ENCODE measurements around the gene ZIC4. TPM values are rescaled to one million over a fixed set of nuclear protein-coding genes. Genes with fewer than 3 reads are reported as not detected.

The ZIC4 gene
- total and polyA plus RNA-seq, 3 experiments from 2014 or later = not detected

DNA sequence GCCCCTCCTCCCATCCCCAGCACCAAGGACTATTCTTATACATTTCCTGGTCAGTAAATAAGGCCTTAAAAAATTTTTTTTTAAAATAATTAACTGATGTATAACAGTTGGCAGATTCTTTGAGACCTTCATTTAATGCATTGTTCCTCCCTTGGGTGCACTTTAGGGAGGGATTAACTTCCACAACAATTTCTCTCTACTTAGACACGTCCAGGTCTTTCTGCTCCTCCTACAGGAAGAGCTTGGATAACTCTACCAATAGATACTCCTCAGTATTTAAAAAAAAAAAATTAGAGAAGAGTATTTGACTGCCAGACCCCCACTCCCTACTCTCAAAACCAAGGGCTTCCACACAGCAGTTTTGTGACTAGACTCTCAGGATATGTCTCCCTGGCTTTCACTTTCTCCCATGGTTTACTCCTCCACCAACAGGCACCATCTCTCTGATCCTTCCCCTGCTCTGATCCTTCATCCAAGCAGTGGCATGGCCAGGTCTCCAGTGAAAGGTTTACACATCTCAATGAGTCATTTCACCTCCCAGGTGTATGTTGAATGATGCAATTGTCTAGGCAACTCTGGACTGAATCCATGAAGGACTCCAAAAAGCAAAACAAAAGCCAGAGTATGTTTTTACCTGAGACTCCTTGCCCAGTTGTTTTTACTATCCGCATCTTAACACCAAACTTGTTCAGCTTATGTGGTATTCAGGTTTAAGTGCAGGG is 7.4 kb downstream of the ZIC4 start:
- Mint-ChIP-seq H3K9me3 (peaks cover 0 to 37% (median 30%) of the 10 kb centered on the region in 5 donors), H3K36me3 (peaks cover 0 to 4% (median 0%) of the 10 kb centered on the region in 3 donors), H3K27ac (no peak overlapping the region), H3K4me3 (no peak overlapping the region), H3K4me1 (no peaks in the 10 kb centered on the region), H3K27me3 (peaks cover 64 to 85% of the 10 kb centered on the region in 2 donors)
- no peaks in the 10 kb centered on the region for H3K4me1 ChIP-seq (ENCODE audit: insufficient read depth, low read length)
- no peak overlapping the region for H3K27ac ChIP-seq (ENCODE audit: low read depth, low read length)
- H3K36me3 ChIP-seq (ENCODE audit: insufficient read depth, low read length) = no peaks in the 10 kb centered on the region
- DNase-seq = no peak
- no peaks in the 10 kb centered on the region for H3K9me3 ChIP-seq (ENCODE audit: low read length)
- H3K4me3 ChIP-seq (ENCODE audit: low read length) = no peak overlapping the region
- H3K27me3 ChIP-seq (ENCODE audit: insufficient read depth, low read length, poor library complexity, severe bottlenecking) = peaks cover 6% of the 10 kb centered on the region
- CTCF ChIA-PET = no interaction called here
- POLR2A ChIA-PET = no interaction called here

DNA sequence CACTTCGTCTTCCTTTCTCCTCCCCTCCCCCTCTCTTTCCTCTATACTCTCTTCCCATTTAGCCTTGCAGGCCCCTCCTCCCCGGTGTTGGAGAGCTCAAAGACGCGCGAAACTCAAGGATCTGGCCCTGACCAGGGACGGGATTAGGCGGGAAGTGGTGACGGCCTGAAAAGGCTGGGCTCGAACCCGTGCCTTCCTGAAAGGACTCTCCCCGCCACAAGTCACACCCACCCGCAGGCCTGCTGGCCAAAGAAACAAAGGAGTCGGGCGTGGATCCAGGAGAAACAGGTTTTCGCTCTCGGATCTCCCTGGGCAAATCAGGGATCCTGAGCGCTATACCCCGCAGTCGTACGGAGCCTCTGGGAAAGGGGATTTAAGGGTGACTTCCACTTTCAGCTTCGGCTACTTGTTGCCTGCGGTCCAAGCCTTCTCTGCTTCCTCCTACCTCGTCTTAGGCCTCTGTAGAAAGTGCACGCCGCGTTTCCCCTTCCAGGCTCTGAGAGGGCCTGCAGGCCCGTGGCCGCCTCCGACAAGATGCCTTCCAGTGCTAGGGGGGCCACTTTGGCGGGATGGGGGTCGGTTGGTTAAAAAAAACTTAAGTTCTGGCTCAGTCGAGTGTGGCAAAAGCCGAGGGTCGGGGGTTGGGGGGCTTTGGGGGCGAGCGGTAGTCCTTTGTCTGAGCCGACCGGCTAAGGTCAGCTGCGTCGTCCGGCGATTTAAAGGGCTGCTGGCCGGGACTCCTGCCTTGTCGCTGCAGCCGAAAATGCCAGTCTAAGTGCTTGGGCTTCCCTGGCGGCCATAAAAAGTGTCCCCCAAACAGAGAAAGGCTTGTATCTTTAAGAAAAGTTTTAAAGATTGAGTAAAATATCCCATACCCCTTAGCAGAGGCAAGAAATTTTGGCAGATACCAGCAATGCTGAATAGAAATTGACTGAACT is 8.2 kb downstream of the ZIC4 start:
- no peaks in the 10 kb centered on the region for H3K4me1 ChIP-seq (ENCODE audit: insufficient read depth, low read length)
- Mint-ChIP-seq H3K27me3 (peaks cover 60 to 81% of the 10 kb centered on the region in 2 donors), H3K27ac (no peak overlapping the region), H3K9me3 (peaks cover 0 to 36% (median 24%) of the 10 kb centered on the region in 5 donors), H3K4me1 (no peaks in the 10 kb centered on the region), H3K4me3 (peak overlapping the region in 1 of 7 donors; percentile 55), H3K36me3 (peaks cover 0 to 4% (median 0%) of the 10 kb centered on the region in 3 donors)
- no peaks in the 10 kb centered on the region for H3K9me3 ChIP-seq (ENCODE audit: low read length)
- H3K36me3 ChIP-seq (ENCODE audit: insufficient read depth, low read length) = no peaks in the 10 kb centered on the region
- CTCF ChIA-PET = no interaction called here
- DNase-seq = no peak
- H3K4me3 ChIP-seq (ENCODE audit: low read length) = no peak overlapping the region
- POLR2A ChIA-PET = no interaction called here
- peaks cover 6% of the 10 kb centered on the region for H3K27me3 ChIP-seq (ENCODE audit: insufficient read depth, low read length, poor library complexity, severe bottlenecking)
- H3K27ac ChIP-seq (ENCODE audit: low read depth, low read length) = no peak overlapping the region

DNA sequence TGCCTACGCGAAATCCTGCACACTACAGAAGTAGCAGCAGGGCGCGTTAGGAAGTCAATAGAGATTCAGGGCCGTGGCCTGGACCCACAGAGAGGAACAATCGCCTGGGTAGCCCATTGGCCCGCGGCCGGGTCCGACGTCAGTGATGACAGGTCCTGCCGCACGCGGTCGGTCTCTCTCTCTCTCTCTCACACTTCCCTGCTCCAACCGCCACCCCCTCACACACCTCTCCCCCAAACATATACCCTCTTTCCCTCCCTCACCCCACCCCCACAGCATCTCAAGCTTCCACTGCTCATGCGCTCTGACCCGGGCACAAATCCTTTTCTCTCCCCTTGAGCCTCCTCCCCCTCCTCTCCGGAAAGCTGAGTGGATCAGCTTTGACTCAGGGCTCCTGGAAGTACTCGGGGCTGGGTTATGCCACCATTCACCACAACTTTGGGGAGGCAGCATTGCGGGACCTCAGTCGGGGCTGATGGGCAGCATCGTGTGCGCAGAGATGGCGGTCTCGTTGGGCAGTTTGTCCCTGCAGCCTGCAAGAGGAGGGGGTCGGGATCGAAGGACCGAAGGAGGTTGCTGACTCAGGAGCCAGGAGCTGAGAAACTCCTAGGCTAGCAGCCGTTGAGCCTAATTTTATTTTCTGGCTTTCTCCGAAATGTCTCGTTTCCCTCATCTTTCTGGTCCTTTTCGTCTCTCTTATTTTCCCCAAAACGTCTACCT is 9.0 kb downstream of the ZIC4 start:
- no peaks in the 10 kb centered on the region for H3K9me3 ChIP-seq (ENCODE audit: low read length)
- no peak overlapping the region for H3K27ac Mint-ChIP-seq
- no peak overlapping the region for H3K27ac ChIP-seq (ENCODE audit: low read depth, low read length)
- peaks cover 0 to 38% (median 24%) of the 10 kb centered on the region in 5 donors for H3K9me3 Mint-ChIP-seq
- H3K36me3 Mint-ChIP-seq = peaks cover 0 to 4% (median 0%) of the 10 kb centered on the region in 3 donors
- H3K36me3 ChIP-seq (ENCODE audit: insufficient read depth, low read length) = no peaks in the 10 kb centered on the region
- H3K4me1 Mint-ChIP-seq = no peaks in the 10 kb centered on the region
- H3K27me3 ChIP-seq (ENCODE audit: insufficient read depth, low read length, poor library complexity, severe bottlenecking) = peaks cover 6% of the 10 kb centered on the region
- POLR2A ChIA-PET = no interaction called here
- CTCF ChIA-PET = no interaction called here
- H3K4me3 Mint-ChIP-seq = no peak overlapping the region
- no peak overlapping the region for H3K4me3 ChIP-seq (ENCODE audit: low read length)
- H3K4me1 ChIP-seq (ENCODE audit: insufficient read depth, low read length) = no peaks in the 10 kb centered on the region
- H3K27me3 Mint-ChIP-seq = peaks cover 65 to 82% of the 10 kb centered on the region in 2 donors
- no peak for DNase-seq

DNA sequence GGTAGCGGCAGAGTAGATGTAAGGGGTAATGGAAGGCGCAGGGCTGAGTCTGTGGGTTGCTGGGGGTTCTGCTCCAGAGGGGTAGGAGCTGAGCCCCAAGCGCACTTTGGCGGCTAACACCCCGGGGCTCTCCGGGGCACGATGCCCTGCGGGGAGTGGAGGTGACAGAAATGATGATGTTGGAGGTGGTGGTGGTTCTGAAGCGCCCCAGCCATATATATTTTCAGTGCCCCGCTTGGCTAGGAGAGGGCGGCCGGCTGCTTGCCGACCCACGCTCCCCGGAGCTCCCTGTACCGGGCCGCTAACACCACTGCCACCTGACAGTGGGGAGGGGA is 9.7 kb downstream of the ZIC4 start:
- H3K4me3 ChIP-seq (ENCODE audit: low read length) = no peak overlapping the region
- no peaks in the 10 kb centered on the region for H3K4me1 ChIP-seq (ENCODE audit: insufficient read depth, low read length)
- CTCF ChIA-PET = no interaction called here
- Mint-ChIP-seq H3K9me3 (peaks cover 0 to 38% (median 22%) of the 10 kb centered on the region in 5 donors), H3K4me3 (no peak overlapping the region), H3K36me3 (peaks cover 0 to 4% (median 0%) of the 10 kb centered on the region in 3 donors), H3K27me3 (peaks cover 67 to 79% of the 10 kb centered on the region in 2 donors), H3K27ac (no peak overlapping the region), H3K4me1 (no peaks in the 10 kb centered on the region)
- POLR2A ChIA-PET = no interaction called here
- no peak for DNase-seq
- no peak overlapping the region for H3K27ac ChIP-seq (ENCODE audit: low read depth, low read length)
- H3K36me3 ChIP-seq (ENCODE audit: insufficient read depth, low read length) = no peaks in the 10 kb centered on the region
- no peaks in the 10 kb centered on the region for H3K9me3 ChIP-seq (ENCODE audit: low read length)
- peaks cover 6% of the 10 kb centered on the region for H3K27me3 ChIP-seq (ENCODE audit: insufficient read depth, low read length, poor library complexity, severe bottlenecking)

DNA sequence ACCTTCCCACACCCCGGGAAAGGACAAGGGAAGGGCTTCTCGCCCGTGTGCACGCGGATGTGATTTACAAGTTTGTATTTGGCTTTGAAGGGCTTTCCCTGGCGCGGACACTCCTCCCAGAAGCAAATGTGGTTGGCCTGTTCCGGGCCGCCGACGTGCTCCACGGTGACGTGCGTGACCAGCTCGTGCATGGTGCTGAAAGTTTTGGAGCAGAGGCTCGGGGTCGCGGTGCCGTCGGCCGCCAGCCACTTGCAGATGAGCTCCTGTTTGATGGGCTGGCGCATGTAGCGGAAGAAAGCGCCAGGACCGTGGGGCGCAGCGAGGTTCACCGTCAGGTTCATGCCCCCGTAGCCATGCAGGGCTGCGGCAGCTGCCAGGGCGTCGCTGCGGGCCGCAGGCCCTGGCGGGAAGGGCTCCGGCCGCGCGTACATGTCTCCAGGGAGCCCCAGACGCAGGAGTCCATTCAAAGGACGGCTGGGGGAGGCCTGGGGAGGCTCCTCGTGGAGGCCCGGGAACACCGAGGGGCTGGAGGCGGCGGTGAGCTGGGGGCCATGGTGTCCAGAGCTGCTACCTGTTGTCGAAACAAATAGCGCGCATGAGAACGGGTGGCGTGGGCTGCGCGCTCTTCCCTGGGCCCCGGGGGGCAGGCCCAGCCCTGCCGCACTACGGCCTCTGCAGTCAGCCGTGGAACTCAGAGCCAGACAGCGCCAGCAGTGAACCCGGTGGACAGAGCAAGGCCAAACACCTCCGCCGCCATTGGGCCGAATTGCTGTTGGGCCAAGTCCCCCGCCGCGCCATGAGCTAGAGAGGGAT is 10.2 kb downstream of the ZIC4 start:
- H3K9me3 ChIP-seq (ENCODE audit: low read length) = no peaks in the 10 kb centered on the region
- peaks cover 6% of the 10 kb centered on the region for H3K27me3 ChIP-seq (ENCODE audit: insufficient read depth, low read length, poor library complexity, severe bottlenecking)
- Mint-ChIP-seq H3K36me3 (peaks cover 0 to 4% (median 0%) of the 10 kb centered on the region in 3 donors), H3K4me3 (no peak overlapping the region), H3K9me3 (peaks cover 0 to 41% (median 24%) of the 10 kb centered on the region in 5 donors), H3K27ac (no peak overlapping the region), H3K4me1 (no peaks in the 10 kb centered on the region), H3K27me3 (peaks cover 69 to 80% of the 10 kb centered on the region in 2 donors)
- H3K27ac ChIP-seq (ENCODE audit: low read depth, low read length) = no peak overlapping the region
- H3K4me1 ChIP-seq (ENCODE audit: insufficient read depth, low read length) = no peaks in the 10 kb centered on the region
- POLR2A ChIA-PET = no interaction called here
- H3K36me3 ChIP-seq (ENCODE audit: insufficient read depth, low read length) = no peaks in the 10 kb centered on the region
- DNase-seq = no peak
- H3K4me3 ChIP-seq (ENCODE audit: low read length) = no peak overlapping the region
- CTCF ChIA-PET = no interaction called here

DNA sequence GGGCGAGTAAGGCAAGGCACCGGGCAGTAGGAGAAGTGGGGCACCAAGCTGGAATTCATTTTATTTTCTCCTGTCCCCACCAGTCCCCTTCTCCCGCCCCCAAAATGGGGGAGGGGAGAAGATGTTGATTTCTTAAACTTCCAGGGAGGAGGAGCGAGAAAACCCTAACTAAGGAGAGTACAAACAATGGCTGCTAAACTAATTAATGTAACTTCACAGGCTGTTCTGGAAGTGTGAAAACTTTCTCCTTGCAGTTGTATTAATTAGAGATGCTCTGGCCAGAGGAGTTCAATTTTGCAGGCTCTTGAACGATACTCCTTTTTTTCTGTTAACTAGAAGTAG is 11.5 kb downstream of the ZIC4 start:
- Mint-ChIP-seq H3K27me3 (peaks cover 70 to 76% of the 10 kb centered on the region in 2 donors), H3K4me1 (no peaks in the 10 kb centered on the region), H3K4me3 (no peak overlapping the region), H3K9me3 (peaks cover 0 to 42% (median 27%) of the 10 kb centered on the region in 5 donors), H3K36me3 (peaks cover 0 to 4% (median 0%) of the 10 kb centered on the region in 3 donors), H3K27ac (no peak overlapping the region)
- ChIA-PET CTCF (no interaction called here), POLR2A (no interaction called here)
- Histone ChIP-seq H3K4me1 (ENCODE audit: insufficient read depth, low read length) (no peaks in the 10 kb centered on the region), H3K9me3 (ENCODE audit: low read length) (no peaks in the 10 kb centered on the region), H3K36me3 (ENCODE audit: insufficient read depth, low read length) (no peaks in the 10 kb centered on the region), H3K27me3 (ENCODE audit: insufficient read depth, low read length, poor library complexity, severe bottlenecking) (peaks cover 6% of the 10 kb centered on the region), H3K27ac (ENCODE audit: low read depth, low read length) (no peak overlapping the region), H3K4me3 (ENCODE audit: low read length) (no peak overlapping the region)
- DNase-seq = no peak

DNA sequence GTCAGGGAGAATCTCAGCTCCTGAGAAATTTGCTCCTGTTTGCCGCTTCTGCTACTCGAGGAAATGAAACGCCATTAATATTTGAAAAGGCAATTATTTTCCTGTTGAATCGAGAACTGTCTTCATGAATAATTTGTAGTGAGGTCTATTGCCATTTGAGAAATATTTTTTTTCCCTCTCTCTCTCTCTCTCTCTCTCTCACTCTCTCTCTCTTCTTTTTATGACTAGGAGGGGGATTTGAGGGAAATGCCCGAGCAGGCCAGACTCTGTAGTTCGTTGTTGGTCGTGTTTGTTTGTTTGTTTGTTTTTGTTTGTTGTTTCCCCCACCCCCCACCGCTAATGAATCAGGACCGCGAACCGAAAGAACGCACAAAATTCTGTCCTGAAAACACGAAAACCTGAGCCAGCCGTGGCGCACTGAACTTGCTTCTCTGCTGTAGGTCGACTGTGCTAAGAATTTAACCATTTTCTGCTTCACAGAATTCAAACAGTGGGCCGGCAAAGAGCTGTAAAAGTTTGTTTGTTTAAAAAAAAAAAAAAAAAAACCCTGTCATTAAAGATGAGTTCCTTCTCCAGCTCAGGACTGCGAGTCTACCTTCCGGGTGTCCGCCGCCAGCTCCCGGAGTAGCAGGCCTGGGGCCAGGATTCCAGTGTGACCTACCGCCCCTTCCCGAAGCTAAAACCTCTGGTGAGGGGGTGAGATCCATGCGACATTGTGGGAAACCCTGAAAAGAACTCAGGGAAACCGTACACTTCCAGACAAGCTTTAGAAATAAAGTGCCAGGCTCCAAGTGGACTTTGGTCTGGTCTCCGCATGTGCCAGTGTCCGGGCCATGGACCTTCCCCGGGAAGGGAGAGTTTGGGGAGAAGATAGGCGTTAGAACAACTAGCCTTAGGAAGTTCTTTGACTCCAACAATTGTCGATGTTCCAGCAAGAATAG is 12.1 kb downstream of the ZIC4 start:
- Histone ChIP-seq H3K36me3 (ENCODE audit: insufficient read depth, low read length) (no peaks in the 10 kb centered on the region), H3K9me3 (ENCODE audit: low read length) (no peaks in the 10 kb centered on the region), H3K4me1 (ENCODE audit: insufficient read depth, low read length) (no peaks in the 10 kb centered on the region), H3K27me3 (ENCODE audit: insufficient read depth, low read length, poor library complexity, severe bottlenecking) (peaks cover 8% of the 10 kb centered on the region), H3K4me3 (ENCODE audit: low read length) (no peak overlapping the region), H3K27ac (ENCODE audit: low read depth, low read length) (no peak overlapping the region)
- H3K9me3 Mint-ChIP-seq = peaks cover 0 to 48% (median 27%) of the 10 kb centered on the region in 5 donors
- peak overlapping the region in 1 of 7 donors; percentile 28 for H3K4me3 Mint-ChIP-seq
- ChIA-PET POLR2A (no interaction called here), CTCF (no interaction called here)
- H3K27ac Mint-ChIP-seq = no peak overlapping the region
- peaks cover 0 to 3% (median 0%) of the 10 kb centered on the region in 3 donors for H3K36me3 Mint-ChIP-seq
- no peaks in the 10 kb centered on the region for H3K4me1 Mint-ChIP-seq
- no peak for DNase-seq
- H3K27me3 Mint-ChIP-seq = peaks cover 71 to 76% of the 10 kb centered on the region in 2 donors
